ENCODE measurements around the gene RIPK3. TPM values are rescaled to one million over a fixed set of nuclear protein-coding genes. Genes with fewer than 3 reads are reported as not detected.
A peak's percentile ranks its signal among the peaks of the same experiment; 100 is the strongest.

The RIPK3 gene
- total RNA-seq, 4 donors from 2014 or later, result 0.29 to 123 (median 6.0) TPM

DNA sequence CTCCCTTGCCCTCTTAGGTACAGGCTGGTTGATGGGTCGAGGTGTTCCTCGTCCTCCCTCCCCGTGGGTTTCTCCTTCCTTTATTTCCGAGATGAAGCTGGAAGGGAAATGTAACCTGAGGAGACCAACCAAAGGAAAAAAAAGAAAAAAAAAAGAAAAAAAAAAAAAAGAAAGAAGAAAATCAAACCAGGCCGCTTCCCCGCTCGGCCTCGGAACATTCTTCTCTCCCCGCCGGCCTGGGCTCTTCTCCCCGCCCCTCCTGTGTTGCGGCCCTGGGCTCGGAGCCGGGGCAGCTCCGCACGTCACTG, 26.6 kb upstream of the RIPK3 start:
- no peaks in the 10 kb centered on the region for H3K36me3 ChIP-seq
- H3K27ac ChIP-seq, result peak overlapping the region; percentile 94 to 99
- no peak for DNase-seq
- intact Hi-C loops (cut with DNase I; ENCODE audit: low total_unique reads), result loop anchor here (5.0 kb wide), 1 partner anchor 66 kb away; no protein-coding TSS in a partner anchor
- no peak for TF ChIP-seq CTCF (IDR thresholded peaks at IDR 0.05)
- TF ChIP-seq POLR2A (IDR thresholded peaks at IDR 0.05), result no peak
- peak overlapping the region; percentile 69 to 81 for H3K4me3 ChIP-seq
- H3K9me3 ChIP-seq, result no peaks in the 10 kb centered on the region
- no peaks in the 10 kb centered on the region for H3K27me3 ChIP-seq
- H3K4me1 ChIP-seq, result no peaks in the 10 kb centered on the region

DNA sequence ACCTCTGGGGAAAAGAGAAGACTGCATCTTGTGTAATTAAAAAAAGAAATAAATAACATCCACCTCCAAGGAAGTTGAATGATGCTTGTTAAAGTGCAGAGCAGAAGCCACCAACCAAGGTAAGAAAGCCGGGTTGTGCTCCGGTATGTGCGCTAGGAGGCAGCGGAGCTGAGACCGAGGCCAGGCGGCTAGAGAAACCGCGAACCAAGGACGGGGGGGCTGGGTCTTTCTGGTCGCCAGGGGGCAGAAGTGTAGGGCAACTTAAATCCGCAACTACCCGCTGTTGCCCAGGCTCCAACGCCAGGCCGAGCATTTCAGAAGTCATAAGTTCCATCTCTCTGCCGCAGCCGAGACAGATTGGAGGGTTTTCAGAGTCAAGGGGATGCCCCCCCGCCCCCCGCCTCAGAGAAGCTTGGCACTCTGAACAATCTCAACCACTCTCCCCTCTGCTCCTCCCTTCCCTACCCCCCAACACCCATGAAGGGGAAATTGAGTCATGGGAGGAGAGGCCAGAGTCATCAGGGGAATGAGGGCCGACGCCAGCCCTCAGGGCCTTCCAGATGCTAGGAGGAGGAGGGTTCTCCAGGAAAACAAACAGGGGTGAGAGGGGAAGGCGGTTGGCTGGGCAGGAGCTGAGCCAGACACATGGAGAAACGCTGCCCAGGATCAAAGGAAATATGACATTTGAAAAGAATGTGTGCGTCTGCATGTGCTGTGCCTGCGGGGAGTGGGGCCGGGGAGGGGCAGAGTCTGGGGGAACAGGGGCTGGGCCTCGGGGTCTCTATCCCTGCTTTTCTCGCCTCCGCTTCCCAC, 26.0 kb upstream of the RIPK3 start:
- H3K36me3 ChIP-seq, result no peaks in the 10 kb centered on the region
- H3K4me3 ChIP-seq, result peak overlapping the region; percentile 69 to 81
- intact Hi-C loops (cut with DNase I; ENCODE audit: low total_unique reads), result loop anchor here (5.0 kb wide), 1 partner anchor 66 kb away; no protein-coding TSS in a partner anchor
- TF ChIP-seq POLR2A (IDR thresholded peaks at IDR 0.05) (no peak), CTCF (IDR thresholded peaks at IDR 0.05) (peak; percentile 85 to 93 (median 92))
- no peaks in the 10 kb centered on the region for H3K9me3 ChIP-seq
- peak; percentile 90 to 91 for DNase-seq
- peak overlapping the region; percentile 94 to 99 for H3K27ac ChIP-seq
- H3K4me1 ChIP-seq, result no peaks in the 10 kb centered on the region
- no peaks in the 10 kb centered on the region for H3K27me3 ChIP-seq

- Histone ChIP-seq H3K4me1 (no peaks in the 10 kb centered on the region), H3K27me3 (no peaks in the 10 kb centered on the region), H3K9me3 (no peaks in the 10 kb centered on the region), H3K27ac (peak overlapping the region; percentile 94 to 99), H3K36me3 (no peaks in the 10 kb centered on the region), H3K4me3 (no peak overlapping the region)
- intact Hi-C loops (cut with DNase I; ENCODE audit: low total_unique reads), result loop anchor here (5.0 kb wide), 1 partner anchor 67 kb away; no protein-coding TSS in a partner anchor
- DNase-seq, result no peak
- no peak for TF ChIP-seq CTCF (IDR thresholded peaks at IDR 0.05)
- no peak for TF ChIP-seq POLR2A (IDR thresholded peaks at IDR 0.05)
Measured at GRCh38 chr14:24364841-24365240, 25.1 kb upstream of the RIPK3 start.

DNA sequence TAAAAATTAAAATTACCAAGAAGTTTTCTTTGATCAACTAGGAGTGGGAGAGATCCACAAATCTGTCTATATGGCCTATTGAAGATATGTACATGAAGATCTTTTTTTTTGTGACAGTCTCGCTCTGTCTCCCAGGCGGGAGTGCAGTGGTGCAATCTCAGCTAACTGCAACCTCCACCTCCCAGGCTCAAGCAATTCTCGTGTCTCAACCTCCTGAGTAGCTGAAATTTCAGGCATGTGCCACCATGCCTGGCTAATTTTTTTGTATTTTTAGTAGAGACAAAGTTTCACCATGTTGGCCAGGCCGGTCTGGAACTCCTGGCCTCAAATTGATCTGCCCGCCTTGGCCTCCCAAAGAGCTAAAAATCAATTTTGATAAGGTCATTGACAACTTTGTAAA, 23.6 kb upstream of the RIPK3 start:
- no peaks in the 10 kb centered on the region for H3K4me1 ChIP-seq
- no peak for DNase-seq
- TF ChIP-seq POLR2A (IDR thresholded peaks at IDR 0.05), result no peak
- TF ChIP-seq CTCF (IDR thresholded peaks at IDR 0.05), result no peak
- no peaks in the 10 kb centered on the region for H3K9me3 ChIP-seq
- no peak overlapping the region for H3K27ac ChIP-seq
- H3K27me3 ChIP-seq, result no peaks in the 10 kb centered on the region
- H3K36me3 ChIP-seq, result no peaks in the 10 kb centered on the region
- no peak overlapping the region for H3K4me3 ChIP-seq
- intact Hi-C loops (cut with DNase I; ENCODE audit: low total_unique reads), result no loop called here

DNA sequence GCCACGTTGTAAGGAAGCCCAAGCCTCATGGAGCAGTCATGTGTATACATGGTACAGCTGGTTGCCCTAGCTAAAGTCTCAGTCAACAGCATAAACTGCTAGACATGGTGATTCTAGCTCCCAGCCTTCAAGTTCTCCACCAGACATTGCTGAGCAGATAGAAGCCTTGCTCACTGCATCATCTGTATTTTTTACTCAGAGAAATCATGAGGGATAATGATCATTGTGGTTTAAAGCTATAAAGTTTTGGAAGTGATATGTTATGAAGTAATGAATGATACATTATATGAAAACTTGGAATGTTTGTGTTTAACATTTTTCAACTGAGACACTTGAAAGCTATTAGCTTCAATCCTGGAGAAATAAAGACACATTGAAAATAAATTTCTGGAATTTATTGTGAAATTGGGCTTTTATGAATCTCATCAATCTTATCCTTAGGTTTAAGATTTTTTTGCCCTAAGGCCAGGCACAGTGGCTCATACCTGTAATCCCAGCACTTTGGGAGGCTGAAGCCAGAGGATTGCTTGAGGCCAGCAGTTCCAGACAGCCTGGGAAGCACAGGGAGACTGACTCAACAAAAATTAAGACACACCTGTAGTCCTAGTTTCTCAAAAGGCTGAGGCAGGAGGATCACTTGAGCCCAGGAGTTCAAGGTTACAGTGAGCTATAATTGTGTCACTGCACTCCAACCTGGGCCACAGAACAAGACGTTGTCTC, 22.6 kb upstream of the RIPK3 start:
- Histone ChIP-seq H3K27me3 (no peaks in the 10 kb centered on the region), H3K27ac (no peak overlapping the region), H3K36me3 (no peaks in the 10 kb centered on the region), H3K4me1 (no peaks in the 10 kb centered on the region), H3K4me3 (no peak overlapping the region), H3K9me3 (no peaks in the 10 kb centered on the region)
- no peak for DNase-seq
- intact Hi-C loops (cut with DNase I; ENCODE audit: low total_unique reads), result no loop called here
- TF ChIP-seq CTCF (IDR thresholded peaks at IDR 0.05) (no peak), POLR2A (IDR thresholded peaks at IDR 0.05) (no peak)
